ENCODE results near the gene NUP54. TPM values are rescaled to one million over a fixed set of nuclear protein-coding genes. Genes with fewer than 3 reads are reported as not detected.

Gene NUP54
- total RNA-seq, 1 donor from 2014 or later = 55.4 TPM

- Mint-ChIP-seq H3K36me3 (no peaks in the 10 kb centered on the region), H3K4me1 (ENCODE audit: unreplicated experiment) (peaks cover 8% of the 10 kb centered on the region), H3K27ac (no peak overlapping the region), H3K9me3 (no peaks in the 10 kb centered on the region), H3K4me3 (no peak overlapping the region), H3K27me3 (peaks cover 2% of the 10 kb centered on the region)
- DNase-seq (ENCODE audit: extremely low spot score, unreplicated experiment) = no peak
- TF ChIP-seq, protein P1, sequence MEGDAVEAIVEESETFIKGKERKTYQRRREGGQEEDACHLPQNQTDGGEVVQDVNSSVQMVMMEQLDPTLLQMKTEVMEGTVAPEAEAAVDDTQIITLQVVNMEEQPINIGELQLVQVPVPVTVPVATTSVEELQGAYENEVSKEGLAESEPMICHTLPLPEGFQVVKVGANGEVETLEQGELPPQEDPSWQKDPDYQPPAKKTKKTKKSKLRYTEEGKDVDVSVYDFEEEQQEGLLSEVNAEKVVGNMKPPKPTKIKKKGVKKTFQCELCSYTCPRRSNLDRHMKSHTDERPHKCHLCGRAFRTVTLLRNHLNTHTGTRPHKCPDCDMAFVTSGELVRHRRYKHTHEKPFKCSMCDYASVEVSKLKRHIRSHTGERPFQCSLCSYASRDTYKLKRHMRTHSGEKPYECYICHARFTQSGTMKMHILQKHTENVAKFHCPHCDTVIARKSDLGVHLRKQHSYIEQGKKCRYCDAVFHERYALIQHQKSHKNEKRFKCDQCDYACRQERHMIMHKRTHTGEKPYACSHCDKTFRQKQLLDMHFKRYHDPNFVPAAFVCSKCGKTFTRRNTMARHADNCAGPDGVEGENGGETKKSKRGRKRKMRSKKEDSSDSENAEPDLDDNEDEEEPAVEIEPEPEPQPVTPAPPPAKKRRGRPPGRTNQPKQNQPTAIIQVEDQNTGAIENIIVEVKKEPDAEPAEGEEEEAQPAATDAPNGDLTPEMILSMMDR (conservative IDR thresholded peaks at IDR 0.05) = no peak
These were observed 42.5 kb downstream of the NUP54 start for GRCh38 chr4:76105652-76106051.

DNA sequence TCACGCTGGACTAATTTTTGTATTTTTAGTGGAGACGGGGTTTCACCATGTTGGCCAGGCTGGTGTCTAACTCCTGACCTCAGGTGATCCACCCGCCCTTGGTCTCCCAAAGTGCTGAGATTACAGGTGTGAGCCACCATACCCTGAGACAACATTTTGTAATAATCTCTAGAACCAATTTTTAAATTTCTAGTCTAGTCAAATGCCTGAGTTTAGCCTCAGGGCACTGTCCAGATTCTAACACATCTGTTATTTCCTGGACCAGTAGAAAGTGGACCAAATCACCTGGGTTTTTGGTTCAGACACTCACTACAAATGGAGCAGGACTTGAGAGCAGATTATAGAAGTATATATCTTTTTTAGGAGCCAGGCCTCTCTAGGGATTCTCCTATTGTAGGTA lies 52.1 kb downstream of the NUP54 start:
- no peak overlapping the region for H3K4me3 Mint-ChIP-seq
- H3K36me3 Mint-ChIP-seq = no peaks in the 10 kb centered on the region
- no peak for DNase-seq (ENCODE audit: extremely low spot score, unreplicated experiment)
- no peaks in the 10 kb centered on the region for H3K27me3 Mint-ChIP-seq
- H3K27ac Mint-ChIP-seq = no peak overlapping the region
- TF ChIP-seq, protein P1 (conservative IDR thresholded peaks at IDR 0.05) = no peak
- H3K4me1 Mint-ChIP-seq (ENCODE audit: unreplicated experiment) = no peaks in the 10 kb centered on the region
- no peaks in the 10 kb centered on the region for H3K9me3 Mint-ChIP-seq

DNA sequence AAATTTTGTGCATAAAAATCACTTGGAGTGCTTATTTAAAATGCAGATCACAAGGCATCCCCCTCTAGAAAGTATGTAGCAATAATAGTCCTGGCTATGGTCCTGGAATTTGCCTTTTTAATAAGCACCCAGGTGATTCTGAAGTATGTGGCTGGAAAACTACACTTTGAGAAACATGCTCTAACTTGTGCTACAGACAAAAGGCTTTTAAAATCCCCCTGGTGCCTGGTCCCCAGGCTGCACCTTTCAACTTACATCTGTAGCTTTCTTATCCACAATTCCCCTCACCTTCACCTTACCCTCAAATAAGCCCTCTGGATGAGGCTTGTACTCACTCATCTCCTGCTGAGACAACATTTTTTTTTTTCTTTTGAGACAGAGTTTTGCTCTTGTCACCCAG lies 52.6 kb downstream of the NUP54 start:
- H3K36me3 Mint-ChIP-seq = no peaks in the 10 kb centered on the region
- TF ChIP-seq, protein P1 (conservative IDR thresholded peaks at IDR 0.05) = no peak
- H3K27me3 Mint-ChIP-seq = no peaks in the 10 kb centered on the region
- H3K4me3 Mint-ChIP-seq = no peak overlapping the region
- no peak for DNase-seq (ENCODE audit: extremely low spot score, unreplicated experiment)
- H3K4me1 Mint-ChIP-seq (ENCODE audit: unreplicated experiment) = no peaks in the 10 kb centered on the region
- no peak overlapping the region for H3K27ac Mint-ChIP-seq
- no peaks in the 10 kb centered on the region for H3K9me3 Mint-ChIP-seq

DNA sequence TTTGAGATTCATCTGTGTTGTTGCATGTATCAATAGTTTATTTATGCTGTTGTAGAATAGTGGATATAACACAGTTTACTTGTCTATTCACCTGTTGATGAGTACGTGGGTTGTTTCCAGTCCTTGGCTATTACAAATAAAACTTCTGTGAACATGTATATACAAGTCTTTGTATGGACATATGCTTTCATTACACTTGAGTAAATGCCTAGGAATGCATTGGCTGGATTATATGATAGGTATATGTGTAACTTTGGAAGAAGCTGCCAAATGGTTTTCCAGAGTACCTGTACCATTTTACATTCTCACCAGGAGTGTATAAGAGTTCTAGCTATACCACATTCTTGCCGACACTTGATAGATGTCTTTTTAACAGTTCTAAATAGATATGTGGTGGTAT lies 57.1 kb downstream of the NUP54 start:
- H3K36me3 Mint-ChIP-seq = no peaks in the 10 kb centered on the region

DNA sequence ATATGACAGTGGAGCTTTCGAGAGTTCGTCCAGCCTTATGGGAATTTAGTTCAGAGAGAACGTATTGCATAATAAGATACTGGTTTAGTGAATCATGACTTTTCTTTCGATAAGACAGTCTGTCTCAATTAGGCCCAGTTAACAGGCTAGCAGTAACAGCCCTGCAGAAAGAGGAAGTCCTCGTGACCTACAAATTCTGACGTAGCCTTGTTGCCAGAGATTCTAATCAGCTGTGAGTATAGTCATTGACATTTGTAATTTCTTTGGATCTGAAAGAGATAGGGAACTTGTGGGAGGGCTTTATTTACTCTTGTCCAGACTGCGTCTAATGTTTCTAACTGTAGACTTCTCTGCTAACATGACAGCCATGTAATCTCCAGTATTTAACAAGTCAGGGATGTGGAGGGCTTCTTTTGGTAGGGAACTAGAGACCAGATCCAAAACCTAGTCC lies 57.9 kb downstream of the NUP54 start:
- Mint-ChIP-seq H3K36me3 (no peaks in the 10 kb centered on the region), H3K27me3 (no peaks in the 10 kb centered on the region), H3K27ac (no peak overlapping the region), H3K4me1 (ENCODE audit: unreplicated experiment) (peaks cover 5% of the 10 kb centered on the region), H3K9me3 (no peaks in the 10 kb centered on the region), H3K4me3 (no peak overlapping the region)
- TF ChIP-seq, protein P1 (conservative IDR thresholded peaks at IDR 0.05) = no peak
- no peak for DNase-seq (ENCODE audit: extremely low spot score, unreplicated experiment)

More for the DNA sequence above, 57.1 kb downstream of the NUP54 start:
- Mint-ChIP-seq H3K27ac (no peak overlapping the region), H3K4me3 (no peak overlapping the region), H3K27me3 (no peaks in the 10 kb centered on the region), H3K4me1 (ENCODE audit: unreplicated experiment) (peaks cover 5% of the 10 kb centered on the region), H3K9me3 (no peaks in the 10 kb centered on the region)
- TF ChIP-seq, protein P1 (conservative IDR thresholded peaks at IDR 0.05) = no peak
- no peak for DNase-seq (ENCODE audit: extremely low spot score, unreplicated experiment)

DNA sequence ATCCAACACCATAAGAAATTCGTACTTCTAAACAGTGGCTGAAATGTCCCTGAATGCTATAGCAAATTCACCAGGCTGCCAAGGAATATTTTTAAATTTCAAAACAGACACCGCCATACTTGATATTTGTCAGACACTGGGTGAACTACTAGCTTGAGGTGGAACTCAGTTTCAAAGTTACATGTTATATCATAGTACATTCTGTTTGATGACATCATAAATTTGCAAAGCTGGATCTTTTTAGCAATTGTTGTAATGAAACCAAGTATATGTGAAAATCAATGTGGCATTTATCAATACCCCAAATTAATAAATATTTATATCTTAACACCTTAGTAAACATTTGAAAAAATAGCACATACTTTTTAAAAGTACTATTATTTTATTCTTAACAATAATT lies 59.5 kb downstream of the NUP54 start:
- Mint-ChIP-seq H3K27ac (no peak overlapping the region), H3K4me3 (no peak overlapping the region)

More for the DNA sequence above, 59.5 kb downstream of the NUP54 start:
- no peaks in the 10 kb centered on the region for H3K36me3 Mint-ChIP-seq
- peaks cover 5% of the 10 kb centered on the region for H3K4me1 Mint-ChIP-seq (ENCODE audit: unreplicated experiment)
- TF ChIP-seq, protein P1 (conservative IDR thresholded peaks at IDR 0.05) = no peak
- H3K27me3 Mint-ChIP-seq = no peaks in the 10 kb centered on the region
- no peak for DNase-seq (ENCODE audit: extremely low spot score, unreplicated experiment)
- no peaks in the 10 kb centered on the region for H3K9me3 Mint-ChIP-seq
